GM18517 (cell line): ENCODE measurements around the gene KLF13.
A peak's percentile ranks its signal among the peaks of the same experiment; 100 is the strongest.

Experiments used
- ATAC-seq: cut with Tn5 transposase; IDR thresholded peaks from one replicate; pipeline ENCODE4 v1.9.1; 2021; ENCODE audit warnings: mild to moderate bottlenecking, moderate library complexity; ENCODE audit not compliant: unreplicated experiment

Gene KLF13

GRCh38 chr15:31360843-31361763 lies 34.5 kb downstream of the KLF13 start:
- ATAC-seq: peak; percentile 66

GRCh38 chr15:31361764-31362515 lies 35.3 kb downstream of the KLF13 start:
- no peak for ATAC-seq

GRCh38 chr15:31362886-31363285 lies 36.3 kb downstream of the KLF13 start:
- ATAC-seq: no peak

- no peak for ATAC-seq
These were observed 37.8 kb downstream of the KLF13 start for GRCh38 chr15:31364301-31365031.

GRCh38 chr15:31365032-31365654 lies 38.5 kb downstream of the KLF13 start:
- no peak for ATAC-seq

- ATAC-seq: peak; percentile 43
These were observed 39.1 kb downstream of the KLF13 start for GRCh38 chr15:31365655-31366127.

- ATAC-seq: no peak
These were observed 39.6 kb downstream of the KLF13 start for GRCh38 chr15:31366169-31366734.

GRCh38 chr15:31367021-31367729 lies 40.5 kb downstream of the KLF13 start:
- no peak for ATAC-seq

GRCh38 chr15:31367730-31368344 lies 41.2 kb downstream of the KLF13 start:
- ATAC-seq: no peak

GRCh38 chr15:31369727-31370126 lies 43.1 kb downstream of the KLF13 start:
- ATAC-seq: no peak

GRCh38 chr15:31371520-31372240 lies 45.0 kb downstream of the KLF13 start:
- ATAC-seq: no peak

- no peak for ATAC-seq
These were observed 46.0 kb downstream of the KLF13 start for GRCh38 chr15:31372635-31373091.

GRCh38 chr15:31373096-31373865 lies 46.6 kb downstream of the KLF13 start:
- no peak for ATAC-seq

- ATAC-seq: no peak
These were observed 47.3 kb downstream of the KLF13 start for GRCh38 chr15:31373970-31374369.

GRCh38 chr15:31374489-31374888 lies 47.9 kb downstream of the KLF13 start:
- no peak for ATAC-seq

- ATAC-seq: no peak
These were observed 48.4 kb downstream of the KLF13 start for GRCh38 chr15:31374986-31375385.

GRCh38 chr15:31375772-31376171 lies 49.1 kb downstream of the KLF13 start:
- ATAC-seq: no peak

GRCh38 chr15:31376511-31376910 lies 49.9 kb downstream of the KLF13 start:
- no peak for ATAC-seq
